A673 (cell line): ENCODE data around the gene GALNT14. TPM values are rescaled to one million over a fixed set of nuclear protein-coding genes. Genes with fewer than 3 reads are reported as not detected.

ENCODE experiments used
- BruUV-seq: library from RNA; stranded (reverse); fragments of 400-500 nt; replicated peaks from 2 replicates; lab custom pipeline; 2021; lab: Mats Ljungman, UMichigan
- CTCF ChIA-PET: fragments of 300-600 bp; sonication (Branson Sonifier 250); formaldehyde crosslinking; loops from one replicate; lab custom pipeline; 2022; ENCODE audit warnings: antibody characterized with exemption; lab: Charles Lee
- POLR2A ChIA-PET: fragments of 300-600 bp; sonication (Branson Sonifier 250); formaldehyde crosslinking; loops from one replicate; lab custom pipeline; 2022; ENCODE audit warnings: antibody characterized with exemption; ENCODE audit not compliant: low non-redundant PET; lab: Charles Lee
- DNase-seq: peaks from one replicate; pipeline ENCODE4 v3.0.0-alpha.2; 2015; ENCODE audit warnings: low spot score
- H3K27ac ChIP-seq: fragments of 200-600 bp; sonication (generic); 2 replicates; pipeline ENCODE4 v1.5.1; 2016; ENCODE audit warnings: mixed run types, low read depth, mild to moderate bottlenecking, mixed read lengths, antibody characterized with exemption, low read length; ENCODE audit not compliant: poor library complexity, severe bottlenecking
- H3K27me3 ChIP-seq: fragments of 200-600 bp; sonication (generic); replicated peaks from 2 replicates; pipeline ENCODE4 v1.6.1; 2017; ENCODE audit warnings: mixed run types, low read depth, mild to moderate bottlenecking, mixed read lengths, antibody characterized with exemption, low read length; ENCODE audit not compliant: insufficient read depth, poor library complexity
- H3K36me3 ChIP-seq: fragments of 200-600 bp; sonication (generic); 2 replicates; pipeline ENCODE4 v1.6.1; 2016; ENCODE audit warnings: mixed run types, mild to moderate bottlenecking, mixed read lengths, antibody characterized with exemption, low read length; ENCODE audit not compliant: insufficient read depth, poor library complexity, severe bottlenecking
- H3K4me1 ChIP-seq: fragments of 200-600 bp; sonication (generic); 2 replicates; pipeline ENCODE4 v1.6.1; 2017; ENCODE audit warnings: mixed run types, mild to moderate bottlenecking, mixed read lengths, antibody characterized with exemption, low read length; ENCODE audit not compliant: insufficient read depth, poor library complexity, severe bottlenecking
- H3K4me3 ChIP-seq: fragments of 200-600 bp; sonication (generic); 2 replicates; pipeline ENCODE4 v1.5.1; 2016; ENCODE audit warnings: low read depth, mixed run types, mild to moderate bottlenecking, mixed read lengths, low read length; ENCODE audit not compliant: poor library complexity, severe bottlenecking
- H3K9me3 ChIP-seq: fragments of 200-600 bp; sonication (generic); 2 replicates; pipeline ENCODE4 v1.6.1; 2016; ENCODE audit warnings: mixed run types, low read depth, mild to moderate bottlenecking, mixed read lengths, antibody characterized with exemption, low read length; ENCODE audit not compliant: poor library complexity, severe bottlenecking
- EZH2 ChIP-seq: fragments of 200-600 bp; sonication (generic); IDR thresholded peaks from 2 replicates; pipeline ENCODE4 v1.6.1; 2017; ENCODE audit warnings: borderline replicate concordance, low read depth, mild to moderate bottlenecking, mixed read lengths, antibody characterized with exemption, low read length; ENCODE audit not compliant: poor library complexity, severe bottlenecking
- intact Hi-C: fragments of 100-400 bp; cut with micrococcal nuclease; formaldehyde crosslinking; loops from one replicate; pipeline ENCODE4 v1.10.0; 2022; ENCODE audit not compliant: unreplicated experiment
- total RNA-seq: library from RNA; stranded (reverse); gene quantifications from 2 replicates; pipeline ENCODE4 v1.2.3, GENCODE V29; 2021
- TF ChIP-seq, protein P1 (sequence below): fragments of 300-800, 200-600 bp; sonication (generic); conservative IDR thresholded peaks from 2 replicates; pipeline ENCODE4 v1.5.1; 2017; ENCODE audit warnings: low read depth, mild to moderate bottlenecking, antibody characterized with exemption, low read length, moderate library complexity, mixed read lengths

Gene GALNT14
- total RNA-seq, 1 experiment from 2014 or later, result 9.7 TPM

- intact Hi-C loops, result no loop called here
Measured at GRCh38 chr2:30990176-30990575, 148.1 kb downstream of the GALNT14 start.

DNA sequence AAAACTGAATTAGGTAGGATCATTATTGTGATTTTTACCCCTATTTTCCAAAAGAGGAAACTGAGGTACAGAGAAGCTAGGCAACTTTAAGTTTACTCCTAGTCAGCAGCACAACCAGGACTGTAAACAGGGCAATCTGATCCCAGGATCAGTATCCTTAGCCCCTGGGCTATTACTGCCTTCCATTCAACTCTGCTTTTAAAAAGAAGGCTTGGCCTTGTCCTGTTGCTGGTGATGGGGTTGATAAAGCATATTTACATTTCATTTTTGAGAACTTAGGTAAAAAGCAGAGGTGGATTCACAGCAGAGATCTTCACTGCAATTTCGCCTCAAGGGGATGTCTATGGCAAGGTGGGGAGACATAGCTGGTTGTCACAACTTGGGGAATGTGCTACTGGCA lies 148.5 kb downstream of the GALNT14 start:
- Histone ChIP-seq H3K27me3 (no peaks in the 10 kb centered on the region), H3K36me3 (no peaks in the 10 kb centered on the region), H3K4me3 (no peak overlapping the region), H3K4me1 (no peaks in the 10 kb centered on the region), H3K9me3 (no peaks in the 10 kb centered on the region), H3K27ac (no peak overlapping the region)
- intact Hi-C loops, result no loop called here
- no TSS peak for BruUV-seq
- DNase-seq, result no peak
- CTCF ChIA-PET, result no interaction called here
- POLR2A ChIA-PET, result no interaction called here
- no peak for TF ChIP-seq EZH2
- TF ChIP-seq, protein P1, sequence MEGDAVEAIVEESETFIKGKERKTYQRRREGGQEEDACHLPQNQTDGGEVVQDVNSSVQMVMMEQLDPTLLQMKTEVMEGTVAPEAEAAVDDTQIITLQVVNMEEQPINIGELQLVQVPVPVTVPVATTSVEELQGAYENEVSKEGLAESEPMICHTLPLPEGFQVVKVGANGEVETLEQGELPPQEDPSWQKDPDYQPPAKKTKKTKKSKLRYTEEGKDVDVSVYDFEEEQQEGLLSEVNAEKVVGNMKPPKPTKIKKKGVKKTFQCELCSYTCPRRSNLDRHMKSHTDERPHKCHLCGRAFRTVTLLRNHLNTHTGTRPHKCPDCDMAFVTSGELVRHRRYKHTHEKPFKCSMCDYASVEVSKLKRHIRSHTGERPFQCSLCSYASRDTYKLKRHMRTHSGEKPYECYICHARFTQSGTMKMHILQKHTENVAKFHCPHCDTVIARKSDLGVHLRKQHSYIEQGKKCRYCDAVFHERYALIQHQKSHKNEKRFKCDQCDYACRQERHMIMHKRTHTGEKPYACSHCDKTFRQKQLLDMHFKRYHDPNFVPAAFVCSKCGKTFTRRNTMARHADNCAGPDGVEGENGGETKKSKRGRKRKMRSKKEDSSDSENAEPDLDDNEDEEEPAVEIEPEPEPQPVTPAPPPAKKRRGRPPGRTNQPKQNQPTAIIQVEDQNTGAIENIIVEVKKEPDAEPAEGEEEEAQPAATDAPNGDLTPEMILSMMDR, result no peak

More at GRCh38 chr2:30990176-30990575, 148.1 kb downstream of the GALNT14 start:
- H3K9me3 ChIP-seq, result no peaks in the 10 kb centered on the region
- H3K27me3 ChIP-seq, result no peaks in the 10 kb centered on the region
- H3K4me1 ChIP-seq, result no peaks in the 10 kb centered on the region
- DNase-seq, result no peak
- H3K27ac ChIP-seq, result no peak overlapping the region
- H3K36me3 ChIP-seq, result no peaks in the 10 kb centered on the region
- POLR2A ChIA-PET, result no interaction called here
- TF ChIP-seq, protein P1, result no peak
- TF ChIP-seq EZH2, result no peak
- H3K4me3 ChIP-seq, result no peak overlapping the region
- BruUV-seq, result no TSS peak
- CTCF ChIA-PET, result no interaction called here

GRCh38 chr2:30987566-30987965 lies 150.7 kb downstream of the GALNT14 start:
- no peak for TF ChIP-seq EZH2
- TF ChIP-seq, protein P1, result no peak
- H3K9me3 ChIP-seq, result no peaks in the 10 kb centered on the region
- BruUV-seq, result no TSS peak
- ChIA-PET CTCF (interaction anchor here (0.6 kb wide), 1 partner anchor 182 kb away, joined by 10 read pairs; no protein-coding TSS in a partner anchor), POLR2A (no interaction called here)
- H3K27ac ChIP-seq, result no peak overlapping the region
- DNase-seq, result no peak
- H3K36me3 ChIP-seq, result no peaks in the 10 kb centered on the region
- H3K4me3 ChIP-seq, result no peak overlapping the region
- H3K4me1 ChIP-seq, result no peaks in the 10 kb centered on the region
- intact Hi-C loops, result loop anchor here (1.0 kb wide), 1 partner anchor 47 kb away; no protein-coding TSS in a partner anchor
- no peaks in the 10 kb centered on the region for H3K27me3 ChIP-seq
